Upper lobe of right lung (tissue), 1 donor: ENCODE measurements around the gene MRPL16. TPM values are rescaled to one million over a fixed set of nuclear protein-coding genes. Genes with fewer than 3 reads are reported as not detected.

ENCODE experiments used
- ATAC-seq: fragments of 200-7000 bp; cut with Tn5 transposase; one replicate; pipeline ENCODE4 v1.9.1; 2020; ENCODE audit warnings: mild to moderate bottlenecking, moderate library complexity
- DNase-seq: peaks from one replicate; pipeline ENCODE4 v3.0.0-alpha.2; 2020
- H3K27ac ChIP-seq: fragments of 200-600 bp; one replicate; pipeline ENCODE4 v1.8.0; 2022
- H3K27me3 ChIP-seq: fragments of 200-600 bp; one replicate; pipeline ENCODE4 v1.8.0; 2022; ENCODE audit warnings: mild to moderate bottlenecking
- H3K36me3 ChIP-seq: fragments of 200-600 bp; one replicate; pipeline ENCODE4 v1.8.0; 2022
- H3K4me1 ChIP-seq: fragments of 200-600 bp; one replicate; pipeline ENCODE4 v1.8.0; 2022
- H3K4me3 ChIP-seq: fragments of 200-600 bp; one replicate; pipeline ENCODE4 v1.8.0; 2022; ENCODE audit warnings: mild to moderate bottlenecking
- H3K9me3 ChIP-seq: fragments of 200-600 bp; one replicate; pipeline ENCODE4 v1.8.0; 2022
- intact Hi-C: fragments of 100-400 bp; cut with DNase I; formaldehyde crosslinking; loops from one replicate; pipeline ENCODE4 v1.11.0; 2022
- total RNA-seq: library from RNA; stranded (reverse); fragmentation: NEBNext Ultra II Directional; extraction: Animal tissue kit (Norgen Biotek cat#: 25700); gene quantifications from one replicate; pipeline ENCODE4 v1.2.1, GENCODE V29; 2021
- TF ChIP-seq, protein P1 (sequence below): fragments of 200-600 bp; IDR thresholded peaks from one replicate; pipeline ENCODE4 v1.8.0; 2022; ENCODE audit warnings: antibody characterized with exemption
- donor health status: DM: no; HTN: yes; CAD: no; lungs with severe emphysema.

Gene MRPL16
- total RNA-seq, 1 donor from 2014 or later, result 30.1 TPM

DNA sequence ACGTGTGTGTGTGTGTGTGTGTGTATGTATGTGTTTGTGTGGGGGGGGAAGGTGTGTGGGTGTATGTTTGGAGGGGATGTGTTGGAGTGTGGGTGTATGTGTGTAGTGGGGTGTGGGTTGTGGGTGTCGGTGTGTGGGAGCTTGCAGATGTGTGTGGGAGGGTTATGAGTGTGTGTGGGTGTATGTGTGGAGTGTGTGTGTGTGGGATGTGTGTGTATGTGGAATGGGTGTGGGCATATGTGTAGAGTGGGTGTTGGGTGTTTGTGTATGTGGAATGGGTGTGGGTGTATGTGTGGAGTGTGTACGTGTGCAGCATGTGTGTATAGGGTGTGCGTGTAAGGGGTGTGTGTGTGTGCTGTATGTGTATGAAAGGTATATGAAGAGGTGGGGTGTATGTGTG, 40.8 kb downstream of the MRPL16 start:
- DNase-seq (no peak), ATAC-seq (no peak)
- TF ChIP-seq, protein P1, sequence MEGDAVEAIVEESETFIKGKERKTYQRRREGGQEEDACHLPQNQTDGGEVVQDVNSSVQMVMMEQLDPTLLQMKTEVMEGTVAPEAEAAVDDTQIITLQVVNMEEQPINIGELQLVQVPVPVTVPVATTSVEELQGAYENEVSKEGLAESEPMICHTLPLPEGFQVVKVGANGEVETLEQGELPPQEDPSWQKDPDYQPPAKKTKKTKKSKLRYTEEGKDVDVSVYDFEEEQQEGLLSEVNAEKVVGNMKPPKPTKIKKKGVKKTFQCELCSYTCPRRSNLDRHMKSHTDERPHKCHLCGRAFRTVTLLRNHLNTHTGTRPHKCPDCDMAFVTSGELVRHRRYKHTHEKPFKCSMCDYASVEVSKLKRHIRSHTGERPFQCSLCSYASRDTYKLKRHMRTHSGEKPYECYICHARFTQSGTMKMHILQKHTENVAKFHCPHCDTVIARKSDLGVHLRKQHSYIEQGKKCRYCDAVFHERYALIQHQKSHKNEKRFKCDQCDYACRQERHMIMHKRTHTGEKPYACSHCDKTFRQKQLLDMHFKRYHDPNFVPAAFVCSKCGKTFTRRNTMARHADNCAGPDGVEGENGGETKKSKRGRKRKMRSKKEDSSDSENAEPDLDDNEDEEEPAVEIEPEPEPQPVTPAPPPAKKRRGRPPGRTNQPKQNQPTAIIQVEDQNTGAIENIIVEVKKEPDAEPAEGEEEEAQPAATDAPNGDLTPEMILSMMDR, result no peak
- intact Hi-C loops, result no loop called here
- H3K27ac ChIP-seq, result no peak overlapping the region
- H3K36me3 ChIP-seq, result peaks cover 18% of the 10 kb centered on the region
- no peak overlapping the region for H3K4me3 ChIP-seq
- no peaks in the 10 kb centered on the region for H3K9me3 ChIP-seq
- peaks cover 54% of the 10 kb centered on the region for H3K4me1 ChIP-seq
- no peaks in the 10 kb centered on the region for H3K27me3 ChIP-seq

DNA sequence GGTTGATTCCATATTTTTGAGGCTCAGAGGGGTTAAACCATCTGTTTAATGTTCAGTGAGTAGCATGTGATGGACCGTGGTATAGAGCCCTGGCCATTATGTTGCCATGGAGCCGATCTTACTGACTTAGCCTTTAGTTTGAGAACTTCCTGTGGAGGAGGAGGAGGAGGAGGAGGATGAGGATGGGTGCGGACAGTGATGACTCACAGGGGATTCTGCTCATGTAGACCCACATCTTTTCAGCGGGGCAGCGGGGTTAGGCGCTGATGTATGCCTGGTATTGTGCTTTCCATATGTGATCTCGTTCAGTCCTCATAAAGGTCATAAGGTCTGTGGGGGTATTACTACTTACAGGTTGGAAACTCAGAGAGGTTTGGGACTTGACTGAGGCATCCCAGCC, 41.5 kb downstream of the MRPL16 start:
- Histone ChIP-seq H3K4me3 (no peak overlapping the region), H3K27me3 (no peaks in the 10 kb centered on the region), H3K4me1 (peaks cover 59% of the 10 kb centered on the region), H3K27ac (no peak overlapping the region), H3K36me3 (peaks cover 11% of the 10 kb centered on the region), H3K9me3 (no peaks in the 10 kb centered on the region)
- intact Hi-C loops, result no loop called here
- TF ChIP-seq, protein P1, result no peak
- no peak for DNase-seq
- ATAC-seq, result no peak

DNA sequence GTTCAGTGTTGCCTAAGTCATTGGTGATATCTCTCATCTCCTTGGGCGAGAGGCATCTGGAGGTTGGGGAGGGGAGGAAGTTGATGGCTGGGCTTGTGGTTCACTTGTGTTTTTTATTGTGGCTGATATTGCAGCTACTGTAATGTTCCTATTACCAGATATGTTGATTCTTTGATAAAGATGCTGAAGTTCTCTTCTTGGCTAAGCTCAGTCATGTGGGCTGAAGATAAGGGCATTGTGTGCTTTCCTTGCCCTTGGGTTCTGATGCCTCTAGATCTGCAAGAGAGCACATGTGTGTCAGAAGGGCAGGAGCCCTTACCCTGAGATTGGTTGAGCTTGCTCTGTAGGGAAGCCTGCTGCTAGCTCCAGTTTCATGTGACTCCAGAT, 43.4 kb downstream of the MRPL16 start:
- intact Hi-C loops, result no loop called here
- DNase-seq, result no peak
- H3K4me1 ChIP-seq, result peaks cover 62% of the 10 kb centered on the region

DNA sequence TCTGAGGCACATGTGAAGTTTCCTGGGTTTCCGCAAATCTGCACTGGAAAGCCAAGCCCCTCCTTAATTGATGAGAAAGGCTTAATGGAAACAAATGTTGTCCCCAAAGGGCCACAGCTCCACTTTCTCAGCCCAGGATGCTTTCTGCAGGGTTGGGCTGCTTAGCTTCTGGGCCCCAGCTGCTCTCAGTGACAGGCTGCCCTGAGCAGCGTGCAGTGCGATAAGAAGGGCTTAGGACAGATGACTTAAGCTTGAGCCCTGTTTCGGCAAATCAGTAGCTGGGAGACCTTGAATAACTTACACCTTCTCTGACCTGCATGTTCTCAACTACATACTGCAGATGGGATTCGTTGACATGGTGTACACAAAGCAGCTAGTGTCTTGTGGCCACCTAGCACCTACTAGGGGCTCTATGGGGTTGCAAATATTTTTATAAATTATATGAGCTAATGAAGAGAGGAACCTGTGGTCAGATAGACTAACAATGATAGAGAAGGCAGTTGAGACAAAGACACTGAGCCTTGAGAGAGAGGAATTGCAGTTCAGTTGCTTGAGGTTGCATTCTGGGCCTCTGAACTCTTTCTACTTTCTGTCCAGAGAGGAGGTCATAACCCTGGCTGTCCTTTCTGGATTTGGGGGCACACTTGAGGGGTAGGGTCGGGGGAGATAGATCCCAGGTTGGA, 43.9 kb downstream of the MRPL16 start:
- no peaks in the 10 kb centered on the region for H3K27me3 ChIP-seq
- no peak overlapping the region for H3K27ac ChIP-seq
- TF ChIP-seq, protein P1, result no peak
- H3K36me3 ChIP-seq, result no peaks in the 10 kb centered on the region
- intact Hi-C loops, result no loop called here
- no peak for DNase-seq
- H3K9me3 ChIP-seq, result no peaks in the 10 kb centered on the region
- H3K4me1 ChIP-seq, result peaks cover 62% of the 10 kb centered on the region
- no peak for ATAC-seq
- no peak overlapping the region for H3K4me3 ChIP-seq

More for the DNA sequence above, 43.4 kb downstream of the MRPL16 start:
- ATAC-seq, result peak; percentile 33
- Histone ChIP-seq H3K9me3 (no peaks in the 10 kb centered on the region), H3K27ac (no peak overlapping the region), H3K27me3 (no peaks in the 10 kb centered on the region), H3K4me3 (no peak overlapping the region), H3K36me3 (no peaks in the 10 kb centered on the region)
- TF ChIP-seq, protein P1, result no peak

DNA sequence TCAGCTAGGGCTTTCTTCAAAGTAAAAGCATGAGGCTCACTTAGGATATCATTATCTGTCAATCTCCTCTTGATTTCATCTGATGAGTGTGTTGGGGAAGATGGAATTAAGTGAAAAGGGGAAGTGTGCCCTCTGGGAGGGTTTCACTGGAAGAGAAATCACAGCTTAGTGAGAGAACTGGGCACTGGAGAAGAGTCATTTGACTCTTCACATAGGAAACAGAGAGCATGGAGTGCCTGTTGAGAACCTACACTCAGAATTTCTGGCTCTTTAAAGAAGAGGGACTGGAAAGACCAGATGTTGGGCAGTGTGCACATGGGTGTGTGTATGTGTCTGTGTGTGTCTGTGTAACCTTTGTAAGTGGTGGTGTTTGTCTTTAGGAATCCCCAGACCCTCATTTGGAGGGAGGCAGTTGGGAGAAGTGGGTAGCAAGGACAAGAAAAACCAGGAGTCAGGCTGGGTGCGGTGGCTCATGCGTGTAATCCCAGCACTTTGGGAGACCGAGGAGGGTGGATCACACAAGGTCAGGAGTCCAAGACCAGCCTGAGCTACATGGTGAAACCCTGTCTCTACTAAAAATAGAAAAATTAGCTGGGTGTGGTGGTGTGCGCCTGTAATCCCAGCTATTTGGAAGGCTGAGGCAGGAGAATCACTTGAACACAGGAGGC, 45.4 kb downstream of the MRPL16 start:
- TF ChIP-seq, protein P1, result no peak
- no peak overlapping the region for H3K27ac ChIP-seq
- ATAC-seq (peak; percentile 65), DNase-seq (no peak)
- no peaks in the 10 kb centered on the region for H3K9me3 ChIP-seq
- intact Hi-C loops, result no loop called here
- no peaks in the 10 kb centered on the region for H3K36me3 ChIP-seq
- H3K27me3 ChIP-seq, result no peaks in the 10 kb centered on the region
- no peak overlapping the region for H3K4me3 ChIP-seq
- peaks cover 54% of the 10 kb centered on the region for H3K4me1 ChIP-seq
